GM12801 (cell line): Measurements from ENCODE around the gene RSPH9.

Experiments
- TF ChIP-seq, protein P1 (sequence below): IDR thresholded peaks from one replicate; pipeline ENCODE4 v1.5.1; 2011; ENCODE audit warnings: control low read depth; ENCODE audit not compliant: insufficient read length; ENCODE audit errors: extremely low read depth

The RSPH9 gene

DNA sequence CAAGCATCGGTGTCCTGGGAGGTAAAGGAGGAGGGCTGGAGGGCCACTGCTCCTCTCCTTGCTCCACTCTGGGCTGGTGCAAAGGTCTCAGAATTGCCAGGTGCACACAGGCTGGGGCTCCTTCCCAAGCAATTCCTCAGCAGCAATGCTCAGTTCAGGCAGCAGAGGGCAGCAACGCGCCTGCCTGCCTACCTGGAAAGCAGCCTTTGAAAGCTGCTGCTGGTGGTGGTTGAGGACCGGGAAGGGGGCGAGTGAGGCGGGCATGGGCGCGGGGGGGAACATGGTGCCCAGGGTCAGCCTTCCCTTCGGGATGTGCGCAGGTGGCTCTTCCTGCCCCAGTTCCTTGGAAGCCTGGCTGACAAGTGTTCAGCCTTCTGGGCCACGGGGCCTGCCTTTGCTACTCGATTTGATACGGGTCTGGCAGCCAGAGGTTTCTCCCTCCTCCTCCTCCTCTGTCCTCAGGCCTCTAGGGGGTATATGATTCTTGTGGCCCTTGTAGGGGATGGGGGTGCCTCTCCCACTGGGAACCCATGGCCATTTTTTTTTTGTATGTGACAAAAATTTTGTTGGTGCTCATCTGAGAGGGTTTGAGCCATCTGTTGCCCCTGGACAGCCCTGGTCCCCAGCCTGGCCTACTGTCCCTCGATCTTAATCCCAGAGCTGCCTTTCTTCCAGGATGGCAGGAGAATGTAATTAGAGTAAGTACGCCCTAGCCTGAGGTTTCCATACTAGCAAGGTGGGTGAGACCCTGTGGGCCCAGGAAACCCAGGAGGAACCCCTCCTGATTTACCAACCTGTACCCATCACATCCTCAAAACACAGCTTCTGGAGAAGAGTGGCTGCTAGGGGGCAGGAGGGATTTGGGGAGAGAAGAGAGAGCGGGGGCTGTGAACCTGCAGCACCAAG lies 22.7 kb downstream of the RSPH9 start:
- TF ChIP-seq, protein P1, sequence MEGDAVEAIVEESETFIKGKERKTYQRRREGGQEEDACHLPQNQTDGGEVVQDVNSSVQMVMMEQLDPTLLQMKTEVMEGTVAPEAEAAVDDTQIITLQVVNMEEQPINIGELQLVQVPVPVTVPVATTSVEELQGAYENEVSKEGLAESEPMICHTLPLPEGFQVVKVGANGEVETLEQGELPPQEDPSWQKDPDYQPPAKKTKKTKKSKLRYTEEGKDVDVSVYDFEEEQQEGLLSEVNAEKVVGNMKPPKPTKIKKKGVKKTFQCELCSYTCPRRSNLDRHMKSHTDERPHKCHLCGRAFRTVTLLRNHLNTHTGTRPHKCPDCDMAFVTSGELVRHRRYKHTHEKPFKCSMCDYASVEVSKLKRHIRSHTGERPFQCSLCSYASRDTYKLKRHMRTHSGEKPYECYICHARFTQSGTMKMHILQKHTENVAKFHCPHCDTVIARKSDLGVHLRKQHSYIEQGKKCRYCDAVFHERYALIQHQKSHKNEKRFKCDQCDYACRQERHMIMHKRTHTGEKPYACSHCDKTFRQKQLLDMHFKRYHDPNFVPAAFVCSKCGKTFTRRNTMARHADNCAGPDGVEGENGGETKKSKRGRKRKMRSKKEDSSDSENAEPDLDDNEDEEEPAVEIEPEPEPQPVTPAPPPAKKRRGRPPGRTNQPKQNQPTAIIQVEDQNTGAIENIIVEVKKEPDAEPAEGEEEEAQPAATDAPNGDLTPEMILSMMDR, result no peak

DNA sequence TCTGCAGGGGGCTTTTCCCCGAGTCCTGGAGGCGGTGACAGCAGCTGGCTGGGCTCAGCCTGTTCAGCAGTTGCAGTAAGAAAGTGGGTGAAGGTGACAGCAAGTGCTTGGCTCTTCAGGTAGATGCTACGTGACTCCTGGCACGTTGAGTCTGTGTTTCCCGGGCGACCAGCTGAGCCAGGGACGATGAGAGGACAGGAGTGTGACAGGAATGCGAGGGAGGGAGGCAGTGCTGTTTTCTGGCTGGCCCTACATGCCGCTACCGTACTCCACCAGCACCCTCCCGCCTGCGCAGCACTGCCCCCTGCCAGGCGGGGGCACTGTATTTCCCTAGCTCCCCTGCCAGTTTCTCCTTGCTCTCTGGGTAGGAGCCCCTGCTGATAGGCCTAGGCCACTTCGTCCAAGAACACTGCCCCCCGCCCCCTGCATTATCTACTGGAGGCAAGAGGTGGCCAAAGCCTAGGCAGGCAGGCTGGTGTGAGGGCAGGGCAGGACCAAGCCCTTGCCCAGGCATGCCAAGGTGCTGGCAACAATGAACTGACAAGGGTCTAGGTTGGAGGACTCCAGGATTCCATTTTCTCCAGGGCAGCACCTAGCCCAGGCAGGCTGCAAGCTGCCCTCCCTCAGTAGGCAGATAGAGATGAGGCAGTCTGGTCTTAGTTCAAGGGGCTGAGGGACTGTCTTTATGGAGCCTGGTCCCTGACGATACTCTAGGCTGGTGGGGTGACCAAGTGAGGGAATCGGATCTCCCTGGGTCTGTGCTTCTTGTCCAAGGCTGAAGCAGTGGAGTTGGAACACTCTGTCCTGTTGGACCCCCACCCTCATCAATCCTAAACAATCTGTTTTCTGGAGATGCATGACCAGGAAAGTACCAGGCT lies 23.6 kb downstream of the RSPH9 start:
- TF ChIP-seq, protein P1, result no peak

DNA sequence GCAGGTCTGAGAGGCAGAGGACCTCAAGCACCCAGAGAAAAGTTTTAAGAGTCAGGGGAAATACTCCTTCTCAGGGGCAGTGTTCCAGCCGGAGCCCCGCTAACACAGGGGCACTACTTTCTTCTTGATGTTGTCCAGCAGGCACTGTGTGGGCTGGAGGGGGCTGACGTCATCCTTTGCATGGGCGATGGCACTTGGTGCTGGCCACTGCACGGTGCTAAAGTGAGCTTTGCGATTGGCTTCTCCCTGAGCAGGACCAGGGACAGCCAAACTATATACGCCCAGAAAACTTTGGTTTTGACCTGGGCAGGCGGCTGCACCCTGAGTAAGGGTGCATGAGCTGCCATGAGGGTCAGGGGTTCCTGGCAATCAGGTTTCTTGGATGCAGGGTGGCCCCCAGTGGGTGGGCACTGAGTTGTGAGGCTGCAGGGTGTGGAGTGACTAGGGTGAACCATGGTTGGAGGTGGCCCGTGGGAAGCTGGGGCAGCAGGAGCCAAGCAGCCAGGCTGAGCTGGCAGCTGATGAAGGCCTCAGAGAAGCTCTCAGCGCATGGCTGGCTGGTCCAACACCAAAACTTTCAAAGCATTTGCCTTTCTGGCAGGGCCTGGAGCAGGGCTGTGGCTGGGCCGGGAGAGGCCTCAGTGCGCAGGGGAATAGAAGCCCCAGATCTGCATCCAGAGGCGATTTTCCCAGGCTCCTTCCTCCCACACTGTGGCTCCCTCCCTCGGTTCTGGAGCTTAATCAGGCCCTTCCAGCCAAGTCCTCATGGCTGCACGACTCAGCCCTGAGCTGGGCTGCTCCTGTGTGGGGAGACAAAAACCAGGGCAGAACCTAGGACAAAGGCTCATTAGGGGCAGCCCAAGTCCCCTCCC lies 24.4 kb downstream of the RSPH9 start:
- TF ChIP-seq, protein P1, result no peak

DNA sequence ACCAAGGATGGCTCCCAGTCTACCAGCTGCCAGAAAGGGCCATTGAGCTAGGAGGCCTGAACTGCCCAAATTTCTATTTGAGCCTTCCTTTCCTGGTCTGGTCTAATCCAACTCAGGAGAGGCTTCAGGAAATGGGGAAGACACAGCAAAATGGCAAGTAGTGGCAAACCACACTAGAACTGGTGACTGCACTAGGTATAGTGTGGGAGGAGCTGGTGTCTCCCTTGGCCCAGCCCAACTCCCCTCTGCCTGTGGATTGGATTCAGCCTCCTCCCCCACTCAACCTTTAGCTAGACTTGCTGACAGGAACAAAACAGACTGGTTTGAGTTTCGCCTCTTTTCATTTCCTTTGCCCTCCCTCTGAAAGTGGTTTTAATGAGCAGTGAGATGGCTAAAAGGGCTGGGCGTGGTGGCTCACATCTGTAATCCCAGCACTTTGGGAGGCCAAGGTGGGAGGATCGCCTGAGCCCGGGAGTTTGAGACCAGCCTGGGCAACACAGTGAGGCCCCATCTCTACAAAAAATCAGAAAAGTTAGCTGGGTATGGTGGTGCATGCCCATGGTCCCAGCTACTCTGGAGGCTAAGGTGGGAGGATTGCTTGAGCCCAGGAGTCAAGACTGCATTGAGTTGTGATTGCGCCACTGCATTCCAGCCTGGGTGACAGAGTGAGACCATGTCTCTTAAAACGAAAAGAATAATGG lies 25.2 kb downstream of the RSPH9 start:
- TF ChIP-seq, protein P1, result no peak

DNA sequence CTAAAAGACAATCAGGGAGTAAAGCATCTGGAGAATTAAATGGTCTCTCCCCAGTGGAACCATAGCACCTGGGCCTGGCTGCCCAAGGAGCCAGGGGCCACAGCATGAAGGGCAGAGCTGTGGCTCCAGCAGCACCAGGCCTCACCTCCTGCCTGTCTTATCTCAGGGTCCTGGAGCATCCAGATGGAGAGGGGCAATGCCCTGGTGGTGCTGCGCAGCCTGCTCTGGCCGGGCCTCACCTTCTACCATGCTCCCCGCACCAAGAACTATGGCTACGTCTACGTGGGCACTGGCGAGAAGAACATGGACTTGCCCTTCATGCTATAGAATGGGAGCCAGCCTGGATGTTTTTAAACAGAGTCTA lies 25.8 kb downstream of the RSPH9 start:
- TF ChIP-seq, protein P1, result no peak

DNA sequence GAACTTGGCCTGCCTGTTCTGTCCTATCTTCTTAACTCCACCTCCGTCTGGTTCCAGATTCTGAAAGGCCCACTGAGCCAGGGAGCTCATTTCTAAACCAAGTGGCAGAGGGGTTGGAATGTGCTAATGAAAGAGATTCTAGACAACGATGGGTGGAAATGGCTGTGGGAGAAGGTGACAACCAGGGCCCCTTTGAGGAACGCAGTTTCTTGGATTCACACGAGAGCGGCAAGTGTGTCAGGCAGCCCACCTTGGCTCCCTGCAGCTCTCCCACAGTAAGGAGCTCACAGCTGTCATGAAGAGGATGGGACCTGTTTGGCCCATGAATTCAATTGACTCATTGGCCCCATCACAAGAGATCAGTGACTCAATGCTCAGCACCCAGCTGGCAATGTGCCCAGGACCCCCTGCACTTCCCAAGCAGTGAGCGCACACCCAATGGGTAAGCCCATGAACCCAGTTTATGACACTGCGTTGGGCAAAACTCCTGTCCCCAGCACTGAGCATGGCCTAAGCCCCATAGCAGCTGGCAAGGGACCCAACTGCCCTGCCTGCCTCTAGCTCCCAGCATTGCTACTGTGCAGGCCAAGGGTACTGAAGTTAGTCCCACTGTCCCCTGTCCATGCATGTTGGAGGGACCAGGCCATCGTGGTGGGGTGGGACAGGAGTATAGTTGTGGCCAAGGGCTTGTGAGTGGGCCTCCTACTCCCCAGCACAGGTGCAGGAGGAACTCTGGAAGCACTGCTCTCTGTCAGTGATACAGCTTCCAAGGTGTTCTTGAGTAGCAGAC lies 26.4 kb downstream of the RSPH9 start:
- TF ChIP-seq, protein P1, result no peak
